HUDEP-2 (cell line): ENCODE data around the gene CEMP1.
"Not testable (repeated sequence)": the region's sequence is repeated elsewhere in the genome, so short reads cannot be mapped to it uniquely, and the experiment has no call there.

ENCODE experiments used
- DNase-seq, 76 experiments: peaks; one replicate each; lab custom pipeline; 2025; ENCODE audit not compliant: unreplicated experiment in 76 of 76; lab: John Stamatoyannopoulos, UW

The CEMP1 gene

GRCh38 chr16:2531371-2531695 lies at the start of gene CEMP1:
Gene CEMP1 (minus strand): TSS chr16:2531408. CDS start chr16:2531073, 335 bp downstream.
- DNase-seq, result no peak

- not testable (repeated sequence) for DNase-seq
Observed at GRCh38 chr16:2580818-2581217, 49.6 kb upstream of the CEMP1 start.

- DNase-seq, result not testable (repeated sequence)
Observed at GRCh38 chr16:2580143-2580542, 48.9 kb upstream of the CEMP1 start.

- not testable (repeated sequence) for DNase-seq
Observed at GRCh38 chr16:2578905-2579304, 47.7 kb upstream of the CEMP1 start.

- not testable (repeated sequence) for DNase-seq
Observed at GRCh38 chr16:2577044-2577443, 45.8 kb upstream of the CEMP1 start.

- DNase-seq, result not testable (repeated sequence)
Observed at GRCh38 chr16:2575839-2576238, 44.6 kb upstream of the CEMP1 start.

GRCh38 chr16:2572704-2573103 lies 41.5 kb upstream of the CEMP1 start:
- not testable (repeated sequence) for DNase-seq

- DNase-seq, result not testable (repeated sequence)
Observed at GRCh38 chr16:2568573-2568972, 37.4 kb upstream of the CEMP1 start.

GRCh38 chr16:2567506-2567905 lies 36.3 kb upstream of the CEMP1 start:
- not testable (repeated sequence) for DNase-seq

- not testable (repeated sequence) for DNase-seq
Observed at GRCh38 chr16:2560798-2561133, 29.6 kb upstream of the CEMP1 start.

- not testable (repeated sequence) for DNase-seq
Observed at GRCh38 chr16:2560131-2560797, 29.1 kb upstream of the CEMP1 start.

- DNase-seq, result not testable (repeated sequence)
Observed at GRCh38 chr16:2557150-2557549, 25.9 kb upstream of the CEMP1 start.

GRCh38 chr16:2554709-2555425 lies 23.7 kb upstream of the CEMP1 start:
- not testable (repeated sequence) for DNase-seq

GRCh38 chr16:2551420-2551889 lies 20.2 kb upstream of the CEMP1 start:
- not testable (repeated sequence) for DNase-seq

GRCh38 chr16:2550283-2550878 lies 19.2 kb upstream of the CEMP1 start:
- not testable (repeated sequence) for DNase-seq

GRCh38 chr16:2543771-2544170 lies 12.6 kb upstream of the CEMP1 start:
- not testable (repeated sequence) for DNase-seq

GRCh38 chr16:2541409-2541808 lies 10.2 kb upstream of the CEMP1 start:
- not testable (repeated sequence) for DNase-seq

GRCh38 chr16:2540912-2541311 lies 9.7 kb upstream of the CEMP1 start:
- DNase-seq, result not testable (repeated sequence)

GRCh38 chr16:2539845-2540458 lies 8.7 kb upstream of the CEMP1 start:
- DNase-seq, result peak in 10 of 76 experiments; percentile 9 to 28 (median 14)

- DNase-seq, result peak in 10 of 76 experiments; percentile 9 to 24 (median 16)
Observed at GRCh38 chr16:2539192-2539844, 8.1 kb upstream of the CEMP1 start.
